Urinary bladder (tissue), 4 donors: ENCODE data around the gene KANSL1. TPM values are rescaled to one million over a fixed set of nuclear protein-coding genes. Genes with fewer than 3 reads are reported as not detected.
"Not testable (repeated sequence)": the region's sequence is repeated elsewhere in the genome, so short reads cannot be mapped to it uniquely, and the experiment has no call there.

Source experiments
- DNase-seq: peaks from one replicate; pipeline ENCODE4 v3.0.0-alpha.2; 2015; ENCODE audit errors: extremely low spot score
- H3K27ac ChIP-seq: one replicate; pipeline ENCODE4 v1.5.1; 2013; ENCODE audit warnings: low read depth, mild to moderate bottlenecking, moderate library complexity
- H3K36me3 ChIP-seq: one replicate; pipeline ENCODE4 v1.6.1; 2013; ENCODE audit warnings: mild to moderate bottlenecking, moderate library complexity; ENCODE audit not compliant: insufficient read depth
- H3K4me1 ChIP-seq: one replicate; pipeline ENCODE4 v1.6.1; 2013; ENCODE audit warnings: mild to moderate bottlenecking, moderate library complexity; ENCODE audit not compliant: insufficient read depth
- H3K4me3 ChIP-seq: one replicate; pipeline ENCODE4 v1.5.1; 2013; ENCODE audit warnings: low read depth, low read length
- WGBS: extraction: QIAGEN DNeasy Blood & Tissue Kit; methylation state at CpG from one replicate; pipeline ENCODE4 v1.1.7; 2013; 5-methylcytosine and 5-hydroxymethylcytosine counted together
- polyA plus RNA-seq: library from polyadenylated mRNA; stranded (reverse); fragments of 200-250 nt; gene quantifications from one replicate; pipeline ENCODE4 v1.2.3, GENCODE V29; 2013
- total RNA-seq: library from RNA; depleted of rRNA; stranded (reverse); fragments of >200 nt; gene quantifications from one replicate; pipeline ENCODE4 v1.2.3, GENCODE V29; 2014
- donor health status: healthy with polysubstance abuse.
- donor health status: healthy.

Gene KANSL1
- total and polyA plus RNA-seq, 2 donors = 22.4 to 146 TPM

GRCh38 chr17:46031440-46031839 lies 161.8 kb downstream of the KANSL1 start:
- no peak overlapping the region for H3K27ac ChIP-seq
- H3K4me3 ChIP-seq = no peak overlapping the region
- H3K4me1 ChIP-seq = no peaks in the 10 kb centered on the region
- peaks cover 3% of the 10 kb centered on the region for H3K36me3 ChIP-seq
- no peak for DNase-seq
- 94% methylated on average over 16 of the region's 16 CpGs for WGBS

DNA sequence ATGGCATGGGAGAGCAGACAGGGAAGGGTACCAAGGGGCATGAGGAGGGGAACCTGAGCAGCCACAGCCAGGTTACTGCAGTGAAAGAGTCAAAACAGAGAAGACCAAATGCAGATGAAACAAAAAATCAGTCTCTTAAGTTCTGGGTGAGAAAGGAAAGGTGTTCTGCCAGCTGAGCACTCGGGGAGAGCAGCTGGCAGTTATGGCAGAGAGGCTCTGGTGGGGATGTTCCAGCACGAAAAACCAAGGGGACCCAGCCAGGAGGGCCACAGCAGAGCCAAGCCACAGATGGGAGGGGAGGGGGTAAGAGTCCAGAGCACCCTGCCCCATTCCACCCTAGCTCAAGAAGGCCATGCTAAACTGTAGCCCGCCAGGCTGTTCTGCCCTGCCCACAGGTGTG lies 162.5 kb downstream of the KANSL1 start:
- H3K36me3 ChIP-seq = no peaks in the 10 kb centered on the region

GRCh38 chr17:46029627-46030026 lies 163.6 kb downstream of the KANSL1 start:
- WGBS = 95% methylated on average over 6 of the region's 6 CpGs
- Histone ChIP-seq H3K36me3 (no peaks in the 10 kb centered on the region), H3K4me1 (no peaks in the 10 kb centered on the region), H3K27ac (no peak overlapping the region), H3K4me3 (no peak overlapping the region)
- no peak for DNase-seq

More for the DNA sequence above, 162.5 kb downstream of the KANSL1 start:
- Histone ChIP-seq H3K4me1 (no peaks in the 10 kb centered on the region), H3K4me3 (no peak overlapping the region), H3K27ac (no peak overlapping the region)
- no peak for DNase-seq
- WGBS = 74% methylated on average over 3 of the region's 3 CpGs

GRCh38 chr17:46028981-46029565 lies 164.2 kb downstream of the KANSL1 start:
- no peaks in the 10 kb centered on the region for H3K4me1 ChIP-seq
- H3K4me3 ChIP-seq = no peak overlapping the region
- H3K27ac ChIP-seq = no peak overlapping the region
- DNase-seq = no peak
- H3K36me3 ChIP-seq = no peaks in the 10 kb centered on the region
- WGBS = 77% methylated on average over 4 of the region's 4 CpGs

DNA sequence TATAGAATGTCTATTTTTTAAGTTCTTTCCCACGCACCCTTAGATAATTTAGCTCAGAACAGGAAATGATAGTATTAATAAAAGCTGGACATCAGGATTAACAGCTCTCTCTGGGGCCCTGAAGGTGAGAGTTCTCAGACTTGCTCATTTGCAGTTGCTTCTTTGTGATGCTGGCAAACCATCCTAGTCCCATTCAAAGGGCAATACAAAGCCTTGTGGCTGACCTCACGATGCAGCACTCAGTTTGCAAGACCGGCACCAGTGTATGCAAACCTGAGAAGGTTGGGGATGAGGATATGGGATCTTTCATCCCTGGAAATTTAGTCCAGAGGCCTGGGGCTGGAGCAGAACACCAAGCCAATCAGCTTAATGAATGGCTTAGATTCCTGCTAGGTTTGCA lies 164.9 kb downstream of the KANSL1 start:
- Histone ChIP-seq H3K36me3 (no peaks in the 10 kb centered on the region), H3K4me3 (no peak overlapping the region), H3K4me1 (no peaks in the 10 kb centered on the region), H3K27ac (no peak overlapping the region)
- WGBS = 73% methylated on average over 3 of the region's 3 CpGs
- DNase-seq = no peak

DNA sequence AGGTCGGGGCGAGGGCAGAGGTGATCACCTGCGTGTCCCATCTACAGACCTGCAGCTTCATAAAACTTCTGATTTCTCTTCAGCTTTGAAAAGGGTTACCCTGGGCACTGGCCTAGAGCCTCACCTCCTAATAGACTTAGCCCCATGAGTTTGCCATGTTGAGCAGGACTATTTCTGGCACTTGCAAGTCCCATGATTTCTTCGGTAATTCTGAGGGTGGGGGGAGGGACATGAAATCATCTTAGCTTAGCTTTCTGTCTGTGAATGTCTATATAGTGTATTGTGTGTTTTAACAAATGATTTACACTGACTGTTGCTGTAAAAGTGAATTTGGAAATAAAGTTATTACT lies 165.3 kb downstream of the KANSL1 start:
- no peak overlapping the region for H3K4me3 ChIP-seq
- H3K4me1 ChIP-seq = no peaks in the 10 kb centered on the region
- no peak overlapping the region for H3K27ac ChIP-seq
- no peaks in the 10 kb centered on the region for H3K36me3 ChIP-seq
- WGBS = 78% methylated on average over 4 of the region's 4 CpGs
- no peak for DNase-seq

- 74% methylated on average over 12 of the region's 12 CpGs for WGBS
- Histone ChIP-seq H3K27ac (no peak overlapping the region), H3K4me3 (no peak overlapping the region), H3K36me3 (no peaks in the 10 kb centered on the region), H3K4me1 (no peaks in the 10 kb centered on the region)
- no peak for DNase-seq
Measured at GRCh38 chr17:46027048-46027975, 165.9 kb downstream of the KANSL1 start.

DNA sequence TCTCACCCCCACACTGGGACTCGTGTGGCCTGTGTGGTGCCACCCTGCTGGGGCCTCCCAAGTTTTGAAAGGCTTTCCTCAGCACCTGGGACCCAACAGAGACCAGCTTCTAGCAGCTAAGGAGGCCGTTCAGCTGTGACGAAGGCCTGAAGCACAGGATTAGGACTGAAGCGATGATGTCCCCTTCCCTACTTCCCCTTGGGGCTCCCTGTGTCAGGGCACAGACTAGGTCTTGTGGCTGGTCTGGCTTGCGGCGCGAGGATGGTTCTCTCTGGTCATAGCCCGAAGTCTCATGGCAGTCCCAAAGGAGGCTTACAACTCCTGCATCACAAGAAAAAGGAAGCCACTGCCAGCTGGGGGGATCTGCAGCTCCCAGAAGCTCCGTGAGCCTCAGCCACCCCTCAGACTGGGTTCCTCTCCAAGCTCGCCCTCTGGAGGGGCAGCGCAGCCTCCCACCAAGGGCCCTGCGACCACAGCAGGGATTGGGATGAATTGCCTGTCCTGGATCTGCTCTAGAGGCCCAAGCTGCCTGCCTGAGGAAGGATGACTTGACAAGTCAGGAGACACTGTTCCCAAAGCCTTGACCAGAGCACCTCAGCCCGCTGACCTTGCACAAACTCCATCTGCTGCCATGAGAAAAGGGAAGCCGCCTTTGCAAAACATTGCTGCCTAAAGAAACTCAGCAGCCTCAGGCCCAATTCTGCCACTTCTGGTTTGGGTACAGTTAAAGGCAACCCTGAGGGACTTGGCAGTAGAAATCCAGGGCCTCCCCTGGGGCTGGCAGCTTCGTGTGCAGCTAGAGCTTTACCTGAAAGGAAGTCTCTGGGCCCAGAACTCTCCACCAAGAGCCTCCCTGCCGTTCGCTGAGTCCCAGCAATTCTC lies 166.8 kb downstream of the KANSL1 start:
- no peak for DNase-seq
- H3K36me3 ChIP-seq = no peaks in the 10 kb centered on the region
- 78% methylated on average over 17 of the region's 17 CpGs for WGBS
- H3K4me3 ChIP-seq = no peak overlapping the region
- H3K27ac ChIP-seq = no peak overlapping the region
- no peaks in the 10 kb centered on the region for H3K4me1 ChIP-seq

GRCh38 chr17:46025510-46026165 lies 167.6 kb downstream of the KANSL1 start:
- no peak overlapping the region for H3K4me3 ChIP-seq
- H3K4me1 ChIP-seq = no peaks in the 10 kb centered on the region
- no peaks in the 10 kb centered on the region for H3K36me3 ChIP-seq
- no peak for DNase-seq
- H3K27ac ChIP-seq = no peak overlapping the region
- WGBS = 67% methylated on average over 8 of the region's 8 CpGs

- Histone ChIP-seq H3K4me1 (no peaks in the 10 kb centered on the region), H3K27ac (no peak overlapping the region), H3K4me3 (no peak overlapping the region), H3K36me3 (no peaks in the 10 kb centered on the region)
- no peak for DNase-seq
- WGBS = 83% methylated on average over 10 of the region's 10 CpGs
Measured at GRCh38 chr17:46025060-46025459, 168.2 kb downstream of the KANSL1 start.

DNA sequence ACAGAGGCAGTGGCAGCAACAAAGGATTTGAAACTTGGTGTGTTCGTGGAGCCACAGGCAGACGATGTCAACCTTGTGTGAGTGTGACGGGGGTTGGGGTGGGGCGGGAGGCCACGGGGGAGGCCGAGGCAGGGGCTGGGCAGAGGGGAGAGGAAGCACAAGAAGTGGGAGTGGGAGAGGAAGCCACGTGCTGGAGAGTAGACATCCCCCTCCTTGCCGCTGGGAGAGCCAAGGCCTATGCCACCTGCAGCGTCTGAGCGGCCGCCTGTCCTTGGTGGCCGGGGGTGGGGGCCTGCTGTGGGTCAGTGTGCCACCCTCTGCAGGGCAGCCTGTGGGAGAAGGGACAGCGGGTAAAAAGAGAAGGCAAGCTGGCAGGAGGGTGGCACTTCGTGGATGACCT lies 168.6 kb downstream of the KANSL1 start:
- Histone ChIP-seq H3K4me3 (no peak overlapping the region), H3K4me1 (no peaks in the 10 kb centered on the region), H3K27ac (no peak overlapping the region), H3K36me3 (no peaks in the 10 kb centered on the region)
- no peak for DNase-seq
- 81% methylated on average over 14 of the region's 14 CpGs for WGBS

DNA sequence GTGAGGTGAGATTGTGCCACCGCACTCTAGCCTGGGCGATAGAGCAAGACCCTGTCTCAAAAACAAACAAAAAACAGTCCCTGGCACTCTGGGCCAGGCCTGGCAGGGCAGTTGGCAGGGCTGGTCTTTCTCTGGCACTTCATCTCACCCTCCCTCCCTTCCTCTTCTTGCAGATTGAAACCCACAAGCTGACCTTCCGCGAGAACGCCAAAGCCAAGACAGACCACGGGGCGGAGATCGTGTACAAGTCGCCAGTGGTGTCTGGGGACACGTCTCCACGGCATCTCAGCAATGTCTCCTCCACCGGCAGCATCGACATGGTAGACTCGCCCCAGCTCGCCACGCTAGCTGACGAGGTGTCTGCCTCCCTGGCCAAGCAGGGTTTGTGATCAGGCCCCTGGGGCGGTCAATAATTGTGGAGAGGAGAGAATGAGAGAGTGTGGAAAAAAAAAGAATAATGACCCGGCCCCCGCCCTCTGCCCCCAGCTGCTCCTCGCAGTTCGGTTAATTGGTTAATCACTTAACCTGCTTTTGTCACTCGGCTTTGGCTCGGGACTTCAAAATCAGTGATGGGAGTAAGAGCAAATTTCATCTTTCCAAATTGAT lies 169.3 kb downstream of the KANSL1 start:
- H3K4me1 ChIP-seq = no peaks in the 10 kb centered on the region
- H3K36me3 ChIP-seq = no peaks in the 10 kb centered on the region
- no peak overlapping the region for H3K4me3 ChIP-seq
- H3K27ac ChIP-seq = no peak overlapping the region
- WGBS = 92% methylated on average over 24 of the region's 24 CpGs
- no peak for DNase-seq

DNA sequence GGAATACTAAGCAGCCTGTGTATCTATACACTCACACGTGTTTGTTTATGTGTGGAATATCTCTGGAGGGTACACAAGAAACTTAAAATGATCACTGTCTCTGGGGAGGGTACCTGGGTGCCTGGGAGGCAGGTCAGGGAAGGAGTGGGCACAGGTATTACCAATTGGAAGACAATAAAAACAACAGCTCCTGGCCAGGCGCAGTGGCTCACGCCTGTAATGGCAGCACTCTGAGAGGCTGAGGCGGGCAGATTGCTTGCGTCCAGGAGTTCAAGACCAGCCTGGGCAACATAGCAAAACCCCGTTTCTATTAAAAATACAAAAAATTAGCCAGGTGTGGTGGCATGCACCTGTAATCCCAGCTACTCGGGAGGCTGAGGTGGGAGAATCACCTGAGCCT lies 169.9 kb downstream of the KANSL1 start:
- H3K27ac ChIP-seq, H3K4me1 ChIP-seq, H3K36me3 ChIP-seq, DNase-seq, H3K4me3 ChIP-seq: not testable (repeated sequence)
- WGBS = 92% methylated on average over 7 of the region's 7 CpGs
